DND-41 (cell line): Measurements from ENCODE around the gene ZNF132.

ENCODE experiments used
- EZH2 ChIP-seq: IDR thresholded peaks from 3 replicates; pipeline ENCODE4 v1.6.1; 2012; ENCODE audit warnings: borderline replicate concordance, low read depth, mild to moderate bottlenecking, moderate library complexity, low read length, inconsistent platforms; ENCODE audit not compliant: severe bottlenecking
- TF ChIP-seq, protein P1 (sequence below): IDR thresholded peaks from 2 replicates; pipeline ENCODE4 v1.5.1; 2012; ENCODE audit warnings: borderline replicate concordance, low read length, moderate library complexity, mild to moderate bottlenecking; ENCODE audit not compliant: poor library complexity, severe bottlenecking; ENCODE audit errors: extremely low read depth

DNA sequence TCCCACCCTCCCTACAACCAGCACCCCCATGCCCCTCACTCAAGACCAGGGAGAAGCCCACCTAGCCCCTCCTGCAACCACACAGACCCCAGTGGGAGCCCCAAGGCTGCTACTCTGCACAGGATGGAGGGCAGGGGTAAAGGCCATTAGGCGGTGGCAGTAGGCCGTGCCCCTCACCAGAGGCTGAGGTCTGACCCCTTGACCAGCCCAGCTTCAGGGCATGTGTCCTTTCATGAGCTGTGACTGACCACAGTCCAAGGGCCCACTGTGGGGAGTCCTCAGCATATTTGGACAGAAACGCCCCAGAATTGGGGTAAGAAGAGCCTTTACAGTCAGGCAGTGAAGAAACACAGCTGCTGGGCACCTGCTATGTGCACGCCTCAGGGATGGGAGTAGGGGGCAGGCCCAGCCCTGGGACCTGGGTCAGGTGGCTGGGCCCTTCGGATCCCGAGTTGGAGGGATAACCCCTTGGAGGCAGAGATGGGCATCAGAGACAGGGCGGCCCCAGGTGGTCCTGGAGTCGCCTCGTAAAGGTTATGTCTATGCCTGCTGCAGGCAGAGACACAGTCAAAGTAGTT, 54.6 kb downstream of the ZNF132 start:
- TF ChIP-seq, protein P1, sequence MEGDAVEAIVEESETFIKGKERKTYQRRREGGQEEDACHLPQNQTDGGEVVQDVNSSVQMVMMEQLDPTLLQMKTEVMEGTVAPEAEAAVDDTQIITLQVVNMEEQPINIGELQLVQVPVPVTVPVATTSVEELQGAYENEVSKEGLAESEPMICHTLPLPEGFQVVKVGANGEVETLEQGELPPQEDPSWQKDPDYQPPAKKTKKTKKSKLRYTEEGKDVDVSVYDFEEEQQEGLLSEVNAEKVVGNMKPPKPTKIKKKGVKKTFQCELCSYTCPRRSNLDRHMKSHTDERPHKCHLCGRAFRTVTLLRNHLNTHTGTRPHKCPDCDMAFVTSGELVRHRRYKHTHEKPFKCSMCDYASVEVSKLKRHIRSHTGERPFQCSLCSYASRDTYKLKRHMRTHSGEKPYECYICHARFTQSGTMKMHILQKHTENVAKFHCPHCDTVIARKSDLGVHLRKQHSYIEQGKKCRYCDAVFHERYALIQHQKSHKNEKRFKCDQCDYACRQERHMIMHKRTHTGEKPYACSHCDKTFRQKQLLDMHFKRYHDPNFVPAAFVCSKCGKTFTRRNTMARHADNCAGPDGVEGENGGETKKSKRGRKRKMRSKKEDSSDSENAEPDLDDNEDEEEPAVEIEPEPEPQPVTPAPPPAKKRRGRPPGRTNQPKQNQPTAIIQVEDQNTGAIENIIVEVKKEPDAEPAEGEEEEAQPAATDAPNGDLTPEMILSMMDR: no peak
- TF ChIP-seq EZH2: no peak
